Neural cell (in vitro differentiated cells): ENCODE measurements around the gene ZNF311.

Experiments
- EZH2 ChIP-seq: fragments of 200-600, 300-800 bp; shearing (Covaris generic), sonication (generic); IDR thresholded peaks from 2 replicates; pipeline ENCODE4 v1.6.1; 2014; ENCODE audit warnings: antibody characterized with exemption, low read length, borderline replicate concordance, mild to moderate bottlenecking; ENCODE audit not compliant: insufficient read depth, poor library complexity, severe bottlenecking
- MXI1 ChIP-seq: fragments of 450-650 bp; conservative IDR thresholded peaks from 2 replicates; pipeline ENCODE4 v1.6.1; 2014; ENCODE audit warnings: antibody characterized with exemption, mild to moderate bottlenecking; ENCODE audit not compliant: poor library complexity, severe bottlenecking
- POLR2AphosphoS5 ChIP-seq: IDR thresholded peaks from 2 replicates; pipeline ENCODE4 v1.6.1; 2012
- RAD21 ChIP-seq: fragments of 450-650 bp; conservative IDR thresholded peaks from 2 replicates; pipeline ENCODE4 v1.6.1; 2014; ENCODE audit warnings: antibody characterized with exemption, mild to moderate bottlenecking, moderate library complexity
- SMC3 ChIP-seq: fragments of 450-650 bp; conservative IDR thresholded peaks from 2 replicates; pipeline ENCODE4 v1.6.1; 2014; ENCODE audit warnings: antibody characterized with exemption, mild to moderate bottlenecking, moderate library complexity; ENCODE audit not compliant: poor library complexity
- TAF1 ChIP-seq: IDR thresholded peaks from 2 replicates; pipeline ENCODE4 v1.6.1; 2012; ENCODE audit warnings: low read depth
- TF ChIP-seq, protein P1 (sequence below): fragments of 450-650 bp; IDR thresholded peaks from 2 replicates; pipeline ENCODE4 v1.5.1; 2014; ENCODE audit warnings: antibody characterized with exemption, mild to moderate bottlenecking, moderate library complexity; ENCODE audit not compliant: poor library complexity, severe bottlenecking
- TF ChIP-seq, protein P2 (sequence below): IDR thresholded peaks from 2 replicates; pipeline ENCODE4 v1.6.1; 2012; ENCODE audit warnings: borderline replicate concordance

DNA sequence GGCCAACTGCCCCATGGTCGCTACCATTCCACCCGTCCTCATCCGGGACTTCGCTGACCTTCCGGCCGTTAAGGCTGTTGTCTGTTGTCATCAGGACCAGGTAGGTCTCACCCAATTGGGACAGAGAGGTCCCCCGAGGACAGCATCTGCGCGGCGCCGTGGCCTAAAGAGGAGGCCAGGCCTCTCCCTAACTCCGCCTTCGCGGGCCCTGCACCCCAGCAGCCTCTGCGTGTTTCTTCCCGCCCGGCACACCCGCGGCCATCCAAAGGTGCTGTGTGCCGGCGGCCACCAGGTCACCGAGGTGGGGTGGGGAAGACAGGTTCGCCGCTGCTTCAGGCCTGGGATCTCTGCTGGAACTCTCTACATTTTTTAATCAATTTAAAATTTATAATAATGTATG, 30.8 kb upstream of the ZNF311 start:
- TF ChIP-seq, protein P1, sequence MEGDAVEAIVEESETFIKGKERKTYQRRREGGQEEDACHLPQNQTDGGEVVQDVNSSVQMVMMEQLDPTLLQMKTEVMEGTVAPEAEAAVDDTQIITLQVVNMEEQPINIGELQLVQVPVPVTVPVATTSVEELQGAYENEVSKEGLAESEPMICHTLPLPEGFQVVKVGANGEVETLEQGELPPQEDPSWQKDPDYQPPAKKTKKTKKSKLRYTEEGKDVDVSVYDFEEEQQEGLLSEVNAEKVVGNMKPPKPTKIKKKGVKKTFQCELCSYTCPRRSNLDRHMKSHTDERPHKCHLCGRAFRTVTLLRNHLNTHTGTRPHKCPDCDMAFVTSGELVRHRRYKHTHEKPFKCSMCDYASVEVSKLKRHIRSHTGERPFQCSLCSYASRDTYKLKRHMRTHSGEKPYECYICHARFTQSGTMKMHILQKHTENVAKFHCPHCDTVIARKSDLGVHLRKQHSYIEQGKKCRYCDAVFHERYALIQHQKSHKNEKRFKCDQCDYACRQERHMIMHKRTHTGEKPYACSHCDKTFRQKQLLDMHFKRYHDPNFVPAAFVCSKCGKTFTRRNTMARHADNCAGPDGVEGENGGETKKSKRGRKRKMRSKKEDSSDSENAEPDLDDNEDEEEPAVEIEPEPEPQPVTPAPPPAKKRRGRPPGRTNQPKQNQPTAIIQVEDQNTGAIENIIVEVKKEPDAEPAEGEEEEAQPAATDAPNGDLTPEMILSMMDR = no peak
- no peak for TF ChIP-seq EZH2
- no peak for TF ChIP-seq POLR2AphosphoS5
- no peak for TF ChIP-seq TAF1
- no peak for TF ChIP-seq SMC3
- TF ChIP-seq, protein P2, sequence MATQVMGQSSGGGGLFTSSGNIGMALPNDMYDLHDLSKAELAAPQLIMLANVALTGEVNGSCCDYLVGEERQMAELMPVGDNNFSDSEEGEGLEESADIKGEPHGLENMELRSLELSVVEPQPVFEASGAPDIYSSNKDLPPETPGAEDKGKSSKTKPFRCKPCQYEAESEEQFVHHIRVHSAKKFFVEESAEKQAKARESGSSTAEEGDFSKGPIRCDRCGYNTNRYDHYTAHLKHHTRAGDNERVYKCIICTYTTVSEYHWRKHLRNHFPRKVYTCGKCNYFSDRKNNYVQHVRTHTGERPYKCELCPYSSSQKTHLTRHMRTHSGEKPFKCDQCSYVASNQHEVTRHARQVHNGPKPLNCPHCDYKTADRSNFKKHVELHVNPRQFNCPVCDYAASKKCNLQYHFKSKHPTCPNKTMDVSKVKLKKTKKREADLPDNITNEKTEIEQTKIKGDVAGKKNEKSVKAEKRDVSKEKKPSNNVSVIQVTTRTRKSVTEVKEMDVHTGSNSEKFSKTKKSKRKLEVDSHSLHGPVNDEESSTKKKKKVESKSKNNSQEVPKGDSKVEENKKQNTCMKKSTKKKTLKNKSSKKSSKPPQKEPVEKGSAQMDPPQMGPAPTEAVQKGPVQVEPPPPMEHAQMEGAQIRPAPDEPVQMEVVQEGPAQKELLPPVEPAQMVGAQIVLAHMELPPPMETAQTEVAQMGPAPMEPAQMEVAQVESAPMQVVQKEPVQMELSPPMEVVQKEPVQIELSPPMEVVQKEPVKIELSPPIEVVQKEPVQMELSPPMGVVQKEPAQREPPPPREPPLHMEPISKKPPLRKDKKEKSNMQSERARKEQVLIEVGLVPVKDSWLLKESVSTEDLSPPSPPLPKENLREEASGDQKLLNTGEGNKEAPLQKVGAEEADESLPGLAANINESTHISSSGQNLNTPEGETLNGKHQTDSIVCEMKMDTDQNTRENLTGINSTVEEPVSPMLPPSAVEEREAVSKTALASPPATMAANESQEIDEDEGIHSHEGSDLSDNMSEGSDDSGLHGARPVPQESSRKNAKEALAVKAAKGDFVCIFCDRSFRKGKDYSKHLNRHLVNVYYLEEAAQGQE = no peak
- TF ChIP-seq MXI1 = no peak
- no peak for TF ChIP-seq RAD21
